HG03460 (cell line): ENCODE measurements around the gene STKLD1.

Experiments
- ATAC-seq: cut with Tn5 transposase; IDR thresholded peaks from one replicate; pipeline ENCODE4 v1.9.1; 2021; ENCODE audit not compliant: unreplicated experiment

STKLD1 gene

GRCh38 chr9:133405508-133406438 lies 29.6 kb downstream of the STKLD1 start:
- ATAC-seq = no peak

GRCh38 chr9:133406480-133407307 lies 30.5 kb downstream of the STKLD1 start:
- no peak for ATAC-seq

DNA sequence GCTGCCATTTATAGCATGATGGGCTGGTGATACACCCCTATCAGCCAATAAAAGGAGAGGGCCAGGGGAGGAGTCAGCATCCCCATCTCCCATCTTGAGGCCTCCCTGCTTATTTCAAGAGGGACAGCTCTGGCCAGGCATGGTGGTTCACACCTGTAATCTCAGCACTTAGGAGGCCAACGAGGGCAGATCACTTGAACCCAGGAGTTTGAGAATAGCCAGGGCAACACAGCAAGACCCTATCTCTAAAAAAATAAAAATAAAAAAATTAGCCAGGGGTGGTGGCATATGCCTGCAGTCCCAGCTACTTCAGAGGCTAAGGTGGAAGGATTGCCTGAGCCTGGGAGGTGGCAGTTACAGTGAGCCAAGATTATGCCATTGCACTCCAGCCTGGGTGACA lies 31.9 kb downstream of the STKLD1 start:
- no peak for ATAC-seq

DNA sequence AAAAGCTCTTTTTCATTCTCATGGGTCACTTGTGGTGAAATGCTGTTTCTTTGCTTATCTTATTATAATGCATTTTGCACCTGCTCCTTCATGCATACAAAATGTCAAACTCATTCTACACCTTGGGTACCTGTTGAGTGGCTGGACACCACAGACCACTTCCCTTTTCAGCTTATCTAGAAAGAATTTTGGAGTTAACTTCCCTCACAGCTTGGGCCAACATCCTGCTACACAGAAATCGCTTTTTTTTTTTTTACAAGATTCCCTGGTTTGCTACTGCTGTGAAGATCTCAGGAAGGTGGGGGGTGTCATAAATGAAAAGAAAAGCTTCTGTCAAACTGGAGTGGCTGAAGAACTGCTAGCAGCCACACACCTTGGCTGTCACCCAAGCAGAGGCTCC lies 39.0 kb downstream of the STKLD1 start:
- ATAC-seq = no peak

DNA sequence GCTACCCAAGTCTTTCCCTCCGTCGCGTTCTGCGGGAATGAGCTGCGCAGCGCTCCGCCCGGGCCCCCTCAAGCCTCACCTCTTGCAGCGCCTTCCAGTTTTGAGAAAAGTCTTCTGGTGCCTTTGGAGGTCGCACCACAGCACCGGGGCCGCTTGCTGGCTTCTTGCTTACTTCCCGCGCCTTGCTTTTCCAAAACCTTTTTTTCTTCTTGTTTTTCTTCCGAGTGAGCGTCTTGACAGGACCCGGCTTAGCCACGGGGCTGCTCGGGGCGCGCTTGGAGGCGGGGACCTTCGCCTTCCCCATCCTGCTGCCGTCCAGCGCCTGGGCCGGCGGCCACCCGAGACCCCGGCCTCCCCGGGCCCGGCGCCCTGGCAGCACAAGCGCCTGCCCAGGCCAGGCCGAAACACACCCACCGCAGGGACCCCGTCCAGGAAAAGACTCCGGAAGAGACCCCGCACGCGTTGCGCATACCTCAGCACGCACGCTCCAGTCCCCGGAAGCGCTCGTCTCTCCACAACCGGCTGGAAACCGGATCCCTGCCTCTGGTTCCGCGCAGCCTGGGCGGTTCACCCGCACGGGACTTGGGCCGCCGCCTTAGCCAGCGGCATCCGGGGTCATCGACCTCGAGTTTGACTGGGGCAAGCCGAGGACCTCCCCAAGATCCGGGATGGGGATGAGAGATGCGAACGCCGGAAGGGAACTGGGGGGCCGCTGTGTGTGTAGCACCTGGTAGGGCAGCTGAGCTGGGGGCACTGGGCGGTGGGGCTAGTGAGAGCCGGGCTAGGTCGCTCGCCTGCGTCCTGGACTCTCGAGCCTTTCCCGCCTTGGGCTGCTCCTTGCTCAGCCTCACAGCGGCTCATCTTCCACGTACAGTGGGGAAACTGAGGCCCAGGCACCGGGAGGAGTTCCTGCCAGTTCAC lies 41.6 kb downstream of the STKLD1 start, which contains the start of gene REXO4:
REXO4 (minus strand) TSS at position 470 of the 921 bp plus-strand sequence; CDS start at position 304, 166 bp downstream.
- peak; percentile 70 for ATAC-seq

- ATAC-seq = no peak
Measured at GRCh38 chr9:133419005-133419404, 42.8 kb downstream of the STKLD1 start.

- ATAC-seq = peak; percentile 35
Measured at GRCh38 chr9:133420392-133420827, 44.2 kb downstream of the STKLD1 start.

DNA sequence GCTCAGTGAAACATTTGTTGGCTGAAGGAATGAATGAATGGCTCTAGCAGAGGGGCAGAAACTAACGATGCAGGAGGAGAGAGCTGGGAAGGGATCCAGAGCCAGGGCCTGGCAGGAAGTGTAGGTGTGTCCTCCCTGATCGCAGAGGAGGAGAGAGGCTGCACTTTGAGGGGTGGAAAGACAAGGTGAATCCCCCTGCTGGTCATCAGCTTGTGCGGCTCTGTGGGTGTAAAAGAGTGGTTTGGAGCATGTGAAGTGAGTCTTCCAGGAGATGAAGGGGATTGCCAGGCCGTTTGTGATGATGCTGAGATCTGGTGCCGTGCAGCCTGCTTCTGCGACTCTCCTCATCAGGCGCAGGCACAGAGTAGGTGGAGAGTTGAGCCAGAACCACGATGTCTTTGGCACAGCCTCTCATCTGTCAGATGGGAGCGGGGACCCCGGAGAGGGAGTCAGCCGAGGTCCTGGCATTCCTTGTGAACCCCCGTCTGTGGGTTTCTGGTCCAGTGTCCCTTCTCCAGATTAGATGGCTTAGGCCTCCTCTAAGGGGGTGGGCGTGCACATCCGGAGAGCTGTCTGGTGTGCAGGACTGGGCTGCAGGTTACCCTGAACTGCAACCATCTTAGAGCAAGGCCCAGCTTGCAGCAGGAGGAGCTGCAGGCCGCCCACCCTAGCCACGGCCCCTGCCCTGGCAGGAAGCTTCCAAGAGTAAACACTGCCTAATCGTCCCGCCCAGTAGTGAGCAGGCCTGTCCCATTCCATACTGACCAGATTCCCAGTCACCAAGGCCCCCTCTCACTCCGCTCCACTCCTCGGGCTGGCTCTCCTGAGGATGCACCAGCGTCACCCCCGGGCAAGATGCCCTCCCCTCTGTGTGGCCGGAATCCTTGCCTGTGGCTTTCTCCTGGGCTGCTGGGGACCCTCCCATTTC lies 45.7 kb downstream of the STKLD1 start, which contains the start of gene ADAMTS13:
ADAMTS13 (plus strand) TSS at position 753 of the 928 bp plus-strand sequence; CDS start at position 830, 77 bp downstream.
- ATAC-seq = no peak

DNA sequence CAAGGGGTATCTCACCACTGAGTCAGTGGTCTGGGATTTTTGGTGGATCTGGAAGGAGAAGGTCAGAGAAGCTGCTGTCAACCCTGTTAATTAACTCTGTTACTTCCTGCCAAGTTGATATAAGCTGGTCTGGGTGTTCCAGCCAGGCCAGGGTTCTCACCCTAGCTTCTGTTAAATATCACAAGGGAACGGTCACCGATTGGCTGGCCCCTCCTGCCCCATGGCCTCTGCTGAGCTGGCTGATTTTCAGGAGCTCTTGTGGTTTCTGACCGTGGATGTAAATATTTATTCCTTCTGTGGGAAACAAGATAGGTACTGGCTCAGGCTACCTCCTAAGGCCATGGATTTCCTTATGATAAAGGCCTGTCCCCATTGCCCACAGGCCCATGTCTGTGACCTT lies 47.0 kb downstream of the STKLD1 start:
- no peak for ATAC-seq

- ATAC-seq = no peak
Measured at GRCh38 chr9:133424187-133424586, 48.0 kb downstream of the STKLD1 start.

GRCh38 chr9:133425049-133425632 lies 49.0 kb downstream of the STKLD1 start:
- ATAC-seq = no peak

- ATAC-seq = no peak
Measured at GRCh38 chr9:133426011-133426410, 49.8 kb downstream of the STKLD1 start.

GRCh38 chr9:133427658-133428348 lies 51.6 kb downstream of the STKLD1 start:
- ATAC-seq = no peak

DNA sequence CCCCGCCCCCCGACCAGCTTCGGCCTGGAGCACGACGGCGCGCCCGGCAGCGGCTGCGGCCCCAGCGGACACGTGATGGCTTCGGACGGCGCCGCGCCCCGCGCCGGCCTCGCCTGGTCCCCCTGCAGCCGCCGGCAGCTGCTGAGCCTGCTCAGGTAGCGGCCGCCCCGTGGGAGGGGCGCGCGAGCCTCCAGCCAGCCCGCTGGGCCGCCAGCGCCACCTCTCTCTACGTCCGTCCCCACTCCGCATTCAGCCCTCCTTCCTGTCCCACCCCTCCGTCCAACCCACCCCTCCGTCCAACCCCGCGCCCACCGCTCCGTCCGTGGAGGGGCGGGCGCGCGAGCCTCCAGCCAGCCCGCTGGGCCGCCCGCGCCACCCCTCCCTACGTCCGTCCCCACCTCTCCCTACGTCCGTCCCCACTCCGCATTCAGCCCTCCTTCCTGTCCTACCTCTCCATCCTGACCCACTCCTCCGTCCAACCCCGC lies 52.5 kb downstream of the STKLD1 start:
- ATAC-seq = no peak

- ATAC-seq = no peak
Measured at GRCh38 chr9:133429214-133429613, 53.0 kb downstream of the STKLD1 start.

DNA sequence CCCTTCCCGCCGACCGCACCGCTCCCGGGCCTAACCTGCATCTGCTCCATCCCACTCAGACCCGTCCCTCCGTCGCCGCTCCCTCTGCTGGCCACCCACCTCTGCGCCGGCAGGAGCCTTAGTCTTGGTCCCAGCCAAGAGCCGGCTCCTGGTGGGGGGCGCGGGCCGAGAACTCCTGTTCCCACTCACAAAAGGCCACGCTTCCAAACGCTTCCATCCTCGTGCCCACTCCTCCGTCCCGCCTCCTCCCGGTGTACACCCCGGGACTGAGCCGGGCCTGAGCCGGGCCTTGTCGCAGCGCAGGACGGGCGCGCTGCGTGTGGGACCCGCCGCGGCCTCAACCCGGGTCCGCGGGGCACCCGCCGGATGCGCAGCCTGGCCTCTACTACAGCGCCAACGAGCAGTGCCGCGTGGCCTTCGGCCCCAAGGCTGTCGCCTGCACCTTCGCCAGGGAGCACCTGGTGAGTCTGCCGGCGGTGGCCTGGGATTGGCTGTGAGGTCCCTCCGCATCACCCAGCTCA lies 53.5 kb downstream of the STKLD1 start:
- no peak for ATAC-seq

DNA sequence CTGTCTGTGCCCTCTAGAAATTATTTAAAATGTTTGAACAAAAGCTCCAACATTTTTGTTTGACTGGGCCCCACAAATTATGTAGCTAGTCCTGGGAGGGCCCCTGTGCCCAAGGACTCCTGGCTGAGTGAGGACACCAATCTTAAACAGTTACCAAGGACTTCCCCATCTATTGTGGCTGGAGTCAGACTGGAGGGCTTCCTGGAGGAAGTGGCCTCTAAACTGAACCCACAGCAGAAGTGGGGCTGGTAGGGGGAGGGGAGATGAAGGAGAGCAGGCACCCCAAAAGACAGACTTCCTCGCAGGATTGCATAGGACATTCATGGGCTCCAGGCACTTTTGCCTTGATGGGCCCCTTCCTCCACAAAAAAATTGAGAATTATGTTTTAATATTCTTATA lies 54.1 kb downstream of the STKLD1 start:
- no peak for ATAC-seq

DNA sequence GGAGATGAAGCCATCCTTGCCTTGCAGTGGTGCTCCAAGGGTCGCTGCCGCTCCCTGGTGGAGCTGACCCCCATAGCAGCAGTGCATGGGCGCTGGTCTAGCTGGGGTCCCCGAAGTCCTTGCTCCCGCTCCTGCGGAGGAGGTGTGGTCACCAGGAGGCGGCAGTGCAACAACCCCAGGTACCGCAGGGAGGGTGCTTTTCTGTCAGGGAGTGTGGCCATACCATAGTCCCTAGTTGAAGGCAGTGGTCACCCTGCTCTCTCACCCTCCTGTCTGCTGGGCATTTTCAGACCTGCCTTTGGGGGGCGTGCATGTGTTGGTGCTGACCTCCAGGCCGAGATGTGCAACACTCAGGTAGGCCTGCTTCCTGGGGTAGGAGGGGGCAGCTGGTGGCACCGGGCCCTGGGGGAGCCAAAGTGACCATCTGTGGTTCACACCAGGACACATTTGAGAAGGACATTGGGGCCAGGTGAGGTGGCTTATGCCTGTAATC lies 57.2 kb downstream of the STKLD1 start:
- ATAC-seq = no peak
